ENCODE results near the gene MAP4K1.

Gene MAP4K1

GRCh38 chr19:38660724-38661123, 43.0 kb upstream of the MAP4K1 start:
- Histone ChIP-seq H3K23ac (ENCODE audit: low read length in 2 of 2) (peak overlapping the region in 1 of 2 experiments; percentile 34), H2BK15ac (ENCODE audit: low read depth, poor library complexity, severe bottlenecking) (no peak overlapping the region), H3K79me1 (replicated peaks; ENCODE audit: low read length, poor library complexity, severe bottlenecking) (no peaks in the 10 kb centered on the region), H2AFZ (ENCODE audit: low read depth, low read length) (no peak overlapping the region), H2BK12ac (ENCODE audit: low read length in 2 of 2) (peak overlapping the region; percentile 6 to 76), H3K14ac (ENCODE audit: low read length in 2 of 2) (no peak overlapping the region), H3K9me3 (ENCODE audit: control insufficient read depth, low read length) (no peaks in the 10 kb centered on the region), H2BK120ac (ENCODE audit: low read depth, low read length) (no peak overlapping the region), H3K27ac (ENCODE audit: low read length, poor library complexity, severe bottlenecking) (peak overlapping the region; percentile 69), H2BK5ac (ENCODE audit: low read depth, low read length, poor library complexity, severe bottlenecking) (no peak overlapping the region), H3K36me3 (ENCODE audit: control insufficient read depth in 1 of 2, insufficient read depth in 2 of 2, low read depth in 1 of 2, low read length in 2 of 2) (peaks cover 5 to 33% of the 10 kb centered on the region in 2 experiments), H3K27me3 (ENCODE audit: control insufficient read depth in 1 of 2, insufficient read depth in 1 of 2, low read length in 2 of 2) (no peaks in the 10 kb centered on the region), H2AK5ac (ENCODE audit: low read length, severe bottlenecking) (peak overlapping the region; percentile 33), H3K4me2 (ENCODE audit: low read length, poor library complexity, severe bottlenecking) (no peak overlapping the region), H3K18ac (ENCODE audit: low read depth in 1 of 2, low read length in 2 of 2) (peak overlapping the region in 1 of 2 experiments; percentile 23), H4K91ac (ENCODE audit: low read length) (peak overlapping the region; percentile 43), H3K4me1 (ENCODE audit: control insufficient read depth, insufficient read depth, low read depth, low read length) (peaks cover 54% of the 10 kb centered on the region), H3K4me3 (ENCODE audit: insufficient read depth in 1 of 2, low read depth in 1 of 2, low read length in 2 of 2) (no peak overlapping the region), H4K8ac (ENCODE audit: low read length) (peak overlapping the region; percentile 35), H3K9ac (ENCODE audit: low read length) (no peak overlapping the region), H3K4ac (ENCODE audit: low read depth in 1 of 2, low read length in 2 of 2) (peak overlapping the region in 1 of 2 experiments; percentile 40)
- 92% methylated on average over 9 of the region's 9 CpGs for WGBS
- DNase-seq = no peak

- Histone ChIP-seq H3K23ac (ENCODE audit: low read length in 2 of 2) (no peak overlapping the region), H3K4me1 (ENCODE audit: control insufficient read depth, insufficient read depth, low read depth, low read length) (peaks cover 41% of the 10 kb centered on the region), H3K4ac (ENCODE audit: low read depth in 1 of 2, low read length in 2 of 2) (peak overlapping the region; percentile 35 to 83), H2BK15ac (ENCODE audit: low read depth, poor library complexity, severe bottlenecking) (peak overlapping the region; percentile 12), H2AK5ac (ENCODE audit: low read length, severe bottlenecking) (peak overlapping the region; percentile 68), H2BK12ac (ENCODE audit: low read length in 2 of 2) (peak overlapping the region; percentile 38 to 61), H2BK5ac (ENCODE audit: low read depth, low read length, poor library complexity, severe bottlenecking) (peak overlapping the region; percentile 81), H2BK120ac (ENCODE audit: low read depth, low read length) (peak overlapping the region; percentile 2), H3K27me3 (ENCODE audit: control insufficient read depth in 1 of 2, insufficient read depth in 1 of 2, low read length in 2 of 2) (no peaks in the 10 kb centered on the region), H3K18ac (ENCODE audit: low read depth in 1 of 2, low read length in 2 of 2) (peak overlapping the region; percentile 56 to 89), H3K9ac (ENCODE audit: low read length) (peak overlapping the region; percentile 92), H3K27ac (ENCODE audit: low read length, poor library complexity, severe bottlenecking) (peak overlapping the region; percentile 91), H3K14ac (ENCODE audit: low read length in 2 of 2) (peak overlapping the region in 1 of 2 experiments; percentile 35), H3K36me3 (ENCODE audit: control insufficient read depth in 1 of 2, insufficient read depth in 2 of 2, low read depth in 1 of 2, low read length in 2 of 2) (peaks cover 10 to 20% of the 10 kb centered on the region in 2 experiments), H3K4me2 (ENCODE audit: low read length, poor library complexity, severe bottlenecking) (peak overlapping the region; percentile 42), H3K9me3 (ENCODE audit: control insufficient read depth, low read length) (no peaks in the 10 kb centered on the region), H4K91ac (ENCODE audit: low read length) (peak overlapping the region; percentile 86), H4K8ac (ENCODE audit: low read length) (peak overlapping the region; percentile 45), H3K4me3 (ENCODE audit: insufficient read depth in 1 of 2, low read depth in 1 of 2, low read length in 2 of 2) (peak overlapping the region in 1 of 2 experiments; percentile 62), H2AFZ (ENCODE audit: low read depth, low read length) (no peak overlapping the region), H3K79me1 (replicated peaks; ENCODE audit: low read length, poor library complexity, severe bottlenecking) (no peaks in the 10 kb centered on the region)
- WGBS = 30% methylated on average over 13 of the region's 15 CpGs
- peak; percentile 99 for DNase-seq
These were observed 40.9 kb upstream of the MAP4K1 start for GRCh38 chr19:38658462-38659306.

GRCh38 chr19:38657633-38658222, 40.0 kb upstream of the MAP4K1 start:
- H4K91ac ChIP-seq (ENCODE audit: low read length) = peak overlapping the region; percentile 83

More at GRCh38 chr19:38657633-38658222, 40.0 kb upstream of the MAP4K1 start:
- DNase-seq = peak; percentile 92
- WGBS = 66% methylated on average over 7 of the region's 8 CpGs
- H3K27ac ChIP-seq (ENCODE audit: low read length, poor library complexity, severe bottlenecking) = peak overlapping the region; percentile 91
- H2AFZ ChIP-seq (ENCODE audit: low read depth, low read length) = no peak overlapping the region
- no peak overlapping the region for H2BK120ac ChIP-seq (ENCODE audit: low read depth, low read length)
- no peak overlapping the region for H3K23ac ChIP-seq (ENCODE audit: low read length in 2 of 2)
- H2AK5ac ChIP-seq (ENCODE audit: low read length, severe bottlenecking) = peak overlapping the region; percentile 32
- H3K4ac ChIP-seq (ENCODE audit: low read depth in 1 of 2, low read length in 2 of 2) = peak overlapping the region in 1 of 2 experiments; percentile 79
- H2BK5ac ChIP-seq (ENCODE audit: low read depth, low read length, poor library complexity, severe bottlenecking) = peak overlapping the region; percentile 87
- peak overlapping the region; percentile 74 for H2BK15ac ChIP-seq (ENCODE audit: low read depth, poor library complexity, severe bottlenecking)
- H3K4me3 ChIP-seq (ENCODE audit: insufficient read depth in 1 of 2, low read depth in 1 of 2, low read length in 2 of 2) = peak overlapping the region in 1 of 2 experiments; percentile 54
- no peak overlapping the region for H2BK12ac ChIP-seq (ENCODE audit: low read length in 2 of 2)
- no peaks in the 10 kb centered on the region for H3K79me1 ChIP-seq (replicated peaks; ENCODE audit: low read length, poor library complexity, severe bottlenecking)
- peak overlapping the region; percentile 92 for H3K9ac ChIP-seq (ENCODE audit: low read length)
- no peaks in the 10 kb centered on the region for H3K9me3 ChIP-seq (ENCODE audit: control insufficient read depth, low read length)
- no peak overlapping the region for H3K4me2 ChIP-seq (ENCODE audit: low read length, poor library complexity, severe bottlenecking)
- no peaks in the 10 kb centered on the region for H3K27me3 ChIP-seq (ENCODE audit: control insufficient read depth in 1 of 2, insufficient read depth in 1 of 2, low read length in 2 of 2)
- H3K14ac ChIP-seq (ENCODE audit: low read length in 2 of 2) = no peak overlapping the region
- peak overlapping the region; percentile 67 for H4K8ac ChIP-seq (ENCODE audit: low read length)
- peaks cover 34% of the 10 kb centered on the region for H3K4me1 ChIP-seq (ENCODE audit: control insufficient read depth, insufficient read depth, low read depth, low read length)
- peaks cover 10 to 12% of the 10 kb centered on the region in 2 experiments for H3K36me3 ChIP-seq (ENCODE audit: control insufficient read depth in 1 of 2, insufficient read depth in 2 of 2, low read depth in 1 of 2, low read length in 2 of 2)
- peak overlapping the region; percentile 41 to 90 for H3K18ac ChIP-seq (ENCODE audit: low read depth in 1 of 2, low read length in 2 of 2)

Measured in mesenchymal stem cell (in vitro differentiated cells and primary cell).